ENCODE results near the gene OGFOD2.

OGFOD2 gene

DNA sequence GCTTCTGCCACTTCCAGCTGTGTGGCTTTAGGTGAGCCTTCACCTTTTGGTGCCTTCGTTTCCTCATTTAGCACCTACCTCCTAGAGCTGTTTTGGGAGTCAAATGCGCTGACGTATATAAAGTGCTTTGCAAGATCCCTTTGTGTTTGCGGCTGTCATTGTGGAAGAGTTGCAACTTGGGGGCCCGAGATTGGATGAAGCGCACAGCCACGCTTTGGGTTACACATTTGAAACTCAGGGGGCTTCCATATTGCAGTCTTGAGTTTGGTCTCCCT, 4.8 kb downstream of the OGFOD2 start:
- TF ChIP-seq, protein P1, sequence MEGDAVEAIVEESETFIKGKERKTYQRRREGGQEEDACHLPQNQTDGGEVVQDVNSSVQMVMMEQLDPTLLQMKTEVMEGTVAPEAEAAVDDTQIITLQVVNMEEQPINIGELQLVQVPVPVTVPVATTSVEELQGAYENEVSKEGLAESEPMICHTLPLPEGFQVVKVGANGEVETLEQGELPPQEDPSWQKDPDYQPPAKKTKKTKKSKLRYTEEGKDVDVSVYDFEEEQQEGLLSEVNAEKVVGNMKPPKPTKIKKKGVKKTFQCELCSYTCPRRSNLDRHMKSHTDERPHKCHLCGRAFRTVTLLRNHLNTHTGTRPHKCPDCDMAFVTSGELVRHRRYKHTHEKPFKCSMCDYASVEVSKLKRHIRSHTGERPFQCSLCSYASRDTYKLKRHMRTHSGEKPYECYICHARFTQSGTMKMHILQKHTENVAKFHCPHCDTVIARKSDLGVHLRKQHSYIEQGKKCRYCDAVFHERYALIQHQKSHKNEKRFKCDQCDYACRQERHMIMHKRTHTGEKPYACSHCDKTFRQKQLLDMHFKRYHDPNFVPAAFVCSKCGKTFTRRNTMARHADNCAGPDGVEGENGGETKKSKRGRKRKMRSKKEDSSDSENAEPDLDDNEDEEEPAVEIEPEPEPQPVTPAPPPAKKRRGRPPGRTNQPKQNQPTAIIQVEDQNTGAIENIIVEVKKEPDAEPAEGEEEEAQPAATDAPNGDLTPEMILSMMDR (conservative IDR thresholded peaks at IDR 0.05; ENCODE audit: low read depth, low read length), result no peak
- Histone ChIP-seq H3K27me3 (ENCODE audit: insufficient read depth, low read depth) (no peaks in the 10 kb centered on the region), H3K36me3 (ENCODE audit: insufficient read depth) (no peaks in the 10 kb centered on the region), H3K27ac (no peak overlapping the region), H4K20me1 (ENCODE audit: insufficient read depth) (no peaks in the 10 kb centered on the region), H3K79me2 (ENCODE audit: insufficient read depth, low read depth) (peaks cover 11% of the 10 kb centered on the region; the same call in 1 of the 2 replicates), H3K4me2 (peak overlapping the region; percentile 84), H3K4me3 (IDR thresholded peaks at IDR 0.05; ENCODE audit: insufficient read depth, low read depth, low read length) (no peak overlapping the region), H3K9ac (peak overlapping the region; percentile 71; the same call in 1 of the 2 replicates), H3K4me1 (ENCODE audit: low read depth, poor library complexity, severe bottlenecking) (peaks cover 7% of the 10 kb centered on the region), H2AFZ (ENCODE audit: low read depth) (peak overlapping the region; percentile 52; the same call in 1 of the 2 replicates)

DNA sequence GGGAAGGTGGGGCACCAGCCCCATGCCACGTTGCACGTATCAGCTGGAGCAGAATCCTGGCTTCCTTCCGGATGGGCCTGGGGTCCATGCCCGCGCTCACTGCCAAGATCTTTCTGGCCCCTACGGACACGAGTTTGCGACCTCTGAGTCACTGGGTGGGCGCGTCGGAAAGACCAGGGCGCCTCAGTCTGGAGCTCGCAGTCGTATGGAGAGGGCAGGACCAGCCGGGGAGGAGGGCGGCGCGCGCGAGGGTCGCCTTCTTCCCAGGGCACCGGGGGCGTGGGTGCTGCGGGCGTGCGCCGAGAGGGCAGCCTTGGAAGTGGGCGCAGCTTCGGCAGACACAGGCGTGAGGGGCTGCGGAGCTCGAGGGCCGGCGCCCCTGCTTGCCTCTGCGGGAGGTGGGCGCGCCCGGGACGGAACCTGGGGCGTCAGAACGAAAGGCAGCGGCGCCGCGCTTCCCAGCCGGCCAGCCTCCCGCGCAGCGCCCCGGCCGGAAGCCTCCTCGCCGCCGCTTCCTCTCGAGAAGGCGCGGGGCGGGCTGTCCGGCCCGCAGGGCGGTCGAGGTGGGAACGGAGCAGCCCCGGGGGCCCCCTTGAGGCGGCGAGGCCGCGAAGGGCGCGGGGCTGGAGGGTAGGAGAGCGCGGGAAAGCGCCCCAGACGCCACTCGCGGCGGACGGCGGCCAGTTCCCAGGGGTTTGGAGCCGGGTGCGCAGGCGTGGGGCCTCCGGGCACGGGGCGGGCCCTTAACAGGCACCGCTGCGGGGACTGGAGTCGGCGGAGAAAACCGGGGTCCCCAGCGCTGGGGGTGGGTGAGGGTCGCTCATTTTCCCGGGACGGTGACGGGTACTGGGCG, 5.4 kb downstream of the OGFOD2 start, which contains the start of gene ARL6IP4:
Gene ARL6IP4, plus strand, starts transcription at position 499 of the 853 bp plus-strand sequence. CDS start 459 bp downstream, outside the sequence.
- H3K36me3 ChIP-seq (ENCODE audit: insufficient read depth), result no peaks in the 10 kb centered on the region
- H3K9ac ChIP-seq, result peak within 1 kb of the TSS; percentile 71
- no peaks in the 10 kb centered on the region for H3K27me3 ChIP-seq (ENCODE audit: insufficient read depth, low read depth)
- H3K4me3 ChIP-seq (IDR thresholded peaks at IDR 0.05; ENCODE audit: insufficient read depth, low read depth, low read length), result no peak within 1 kb of the TSS
- H3K4me2 ChIP-seq, result peak within 1 kb of the TSS; percentile 84
- H3K27ac ChIP-seq, result peak within 1 kb of the TSS; percentile 40
- H4K20me1 ChIP-seq (ENCODE audit: insufficient read depth), result no peaks in the 10 kb centered on the region
- TF ChIP-seq, protein P1 (conservative IDR thresholded peaks at IDR 0.05; ENCODE audit: low read depth, low read length), result no peak
- H3K4me1 ChIP-seq (ENCODE audit: low read depth, poor library complexity, severe bottlenecking), result peaks cover 7% of the 10 kb centered on the region
- H3K79me2 ChIP-seq (ENCODE audit: insufficient read depth, low read depth), result peaks cover 8% of the 10 kb centered on the region; the same call in 1 of the 2 replicates
- peak within 1 kb of the TSS; percentile 52; the same call in 1 of the 2 replicates for H2AFZ ChIP-seq (ENCODE audit: low read depth)

DNA sequence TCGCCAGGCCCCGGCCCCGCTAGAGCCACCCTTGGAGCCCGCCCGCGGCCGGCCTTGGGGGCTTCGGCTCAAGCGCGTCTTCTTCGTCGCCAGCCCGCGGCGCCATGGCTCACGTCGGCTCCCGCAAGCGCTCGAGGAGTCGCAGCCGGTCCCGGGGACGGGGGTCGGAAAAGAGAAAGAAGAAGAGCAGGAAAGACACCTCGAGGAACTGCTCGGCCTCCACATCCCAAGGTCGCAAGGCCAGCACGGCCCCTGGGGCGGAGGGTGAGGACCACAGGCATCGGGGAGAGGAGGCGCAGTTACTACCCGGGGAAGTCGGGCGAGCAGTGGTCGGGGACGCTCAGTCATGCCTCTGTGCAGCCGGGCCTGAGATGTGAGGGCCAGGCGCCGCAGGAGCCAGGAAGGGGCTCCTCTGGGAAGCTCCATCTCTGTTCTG, 6.0 kb downstream of the OGFOD2 start:
- Histone ChIP-seq H4K20me1 (ENCODE audit: insufficient read depth) (no peaks in the 10 kb centered on the region), H3K79me2 (ENCODE audit: insufficient read depth, low read depth) (0 out of 2 replicates have a peak, but pooled peaks cover 2% of the 10 kb centered on the region), H2AFZ (ENCODE audit: low read depth) (0 out of 2 replicates have a peak overlapping the region, but pooled peaks have one; percentile 34), H3K27me3 (ENCODE audit: insufficient read depth, low read depth) (no peaks in the 10 kb centered on the region), H3K4me2 (peak overlapping the region; percentile 68), H3K4me3 (IDR thresholded peaks at IDR 0.05; ENCODE audit: insufficient read depth, low read depth, low read length) (no peak overlapping the region), H3K27ac (peak overlapping the region; percentile 40), H3K9ac (peak overlapping the region; percentile 71), H3K4me1 (ENCODE audit: low read depth, poor library complexity, severe bottlenecking) (peaks cover 6% of the 10 kb centered on the region), H3K36me3 (ENCODE audit: insufficient read depth) (no peaks in the 10 kb centered on the region)
- TF ChIP-seq, protein P1 (conservative IDR thresholded peaks at IDR 0.05; ENCODE audit: low read depth, low read length), result no peak

DNA sequence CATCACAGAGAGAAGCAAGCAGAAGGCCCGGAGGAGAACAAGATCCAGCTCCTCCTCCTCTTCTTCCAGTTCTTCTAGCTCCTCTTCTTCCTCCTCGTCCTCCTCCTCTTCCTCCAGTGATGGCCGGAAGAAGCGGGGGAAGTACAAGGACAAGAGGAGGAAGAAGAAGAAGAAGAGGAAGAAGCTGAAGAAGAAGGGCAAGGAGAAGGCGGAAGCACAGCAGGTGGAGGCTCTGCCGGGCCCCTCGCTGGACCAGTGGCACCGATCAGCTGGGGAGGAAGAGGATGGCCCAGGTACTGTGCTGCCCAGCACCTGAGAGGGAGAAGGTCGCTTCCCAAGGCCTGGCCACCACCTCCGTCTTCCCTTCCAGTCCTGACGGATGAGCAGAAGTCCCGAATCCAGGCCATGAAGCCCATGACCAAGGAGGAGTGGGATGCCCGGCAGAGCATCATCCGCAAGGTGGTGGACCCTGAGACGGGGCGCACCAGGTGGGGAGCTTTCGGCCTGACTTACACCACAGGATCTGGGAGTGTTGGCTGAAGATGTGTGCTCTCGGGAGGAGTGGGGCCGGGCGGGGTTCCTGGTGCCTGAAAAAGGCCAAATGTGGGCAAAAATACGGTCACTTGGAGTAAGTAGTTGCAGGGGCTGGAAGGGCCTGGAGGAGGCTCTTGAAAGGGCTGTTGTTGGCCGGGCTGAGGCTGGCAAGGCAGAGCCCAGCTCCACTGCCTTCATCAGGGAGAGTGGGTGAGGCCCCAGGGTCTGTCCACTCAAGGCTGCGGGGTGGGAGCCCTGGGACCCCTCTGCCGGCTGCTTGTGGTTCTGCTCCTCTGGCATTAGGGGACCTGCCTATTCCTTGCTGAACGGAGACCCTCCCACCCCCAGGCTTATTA, 6.8 kb downstream of the OGFOD2 start:
- TF ChIP-seq, protein P1 (conservative IDR thresholded peaks at IDR 0.05; ENCODE audit: low read depth, low read length), result no peak
- Histone ChIP-seq H4K20me1 (ENCODE audit: insufficient read depth) (no peaks in the 10 kb centered on the region), H3K9ac (peak overlapping the region; percentile 71; the same call in 1 of the 2 replicates), H3K27me3 (ENCODE audit: insufficient read depth, low read depth) (no peaks in the 10 kb centered on the region), H3K4me1 (ENCODE audit: low read depth, poor library complexity, severe bottlenecking) (no peaks in the 10 kb centered on the region), H3K27ac (no peak overlapping the region), H3K4me3 (IDR thresholded peaks at IDR 0.05; ENCODE audit: insufficient read depth, low read depth, low read length) (no peak overlapping the region), H2AFZ (ENCODE audit: low read depth) (no peak overlapping the region), H3K36me3 (ENCODE audit: insufficient read depth) (no peaks in the 10 kb centered on the region), H3K79me2 (ENCODE audit: insufficient read depth, low read depth) (no peaks in the 10 kb centered on the region), H3K4me2 (peak overlapping the region; percentile 68)

All from KMS-11 (cell line).